Mesendoderm (in vitro differentiated cells): ENCODE measurements around the gene ZFYVE9.
A peak's percentile ranks its signal among the peaks of the same experiment; 100 is the strongest.

Experiments
- DNase-seq: peaks from one replicate; pipeline ENCODE4 v3.0.0; 2013
- H2AK5ac ChIP-seq: 2 replicates; pipeline ENCODE4 v1.6.1; 2013; ENCODE audit warnings: low read length, inconsistent platforms
- H2BK120ac ChIP-seq: 2 replicates; pipeline ENCODE4 v1.6.1; 2013; ENCODE audit warnings: low read depth, mild to moderate bottlenecking, low read length, moderate library complexity, mixed read lengths
- H2BK15ac ChIP-seq: replicated peaks from 2 replicates; pipeline ENCODE4 v1.6.1; 2013; ENCODE audit warnings: low read depth, mild to moderate bottlenecking, moderate library complexity
- H2BK5ac ChIP-seq: 2 replicates; pipeline ENCODE4 v1.6.1; 2013; ENCODE audit warnings: low read length, inconsistent platforms
- H3K18ac ChIP-seq: 2 replicates; pipeline ENCODE4 v1.6.1; 2013; ENCODE audit warnings: mild to moderate bottlenecking, low read length, mixed read lengths
- H3K23ac ChIP-seq: one replicate; pipeline ENCODE4 v1.6.1; 2013; ENCODE audit warnings: low read length
- H3K27ac ChIP-seq: 2 replicates; pipeline ENCODE4 v1.5.1; 2013; ENCODE audit warnings: low read depth, mild to moderate bottlenecking, inconsistent platforms, low read length, moderate library complexity
- H3K27me3 ChIP-seq: 2 replicates; pipeline ENCODE4 v1.6.1; 2013; ENCODE audit warnings: low read length, control low read depth, mild to moderate bottlenecking, inconsistent platforms; ENCODE audit not compliant: insufficient read depth, poor library complexity
- H3K36me3 ChIP-seq: 2 replicates; pipeline ENCODE4 v1.6.1; 2013; ENCODE audit warnings: low read length, inconsistent platforms; ENCODE audit not compliant: control insufficient read depth, insufficient read depth
- H3K4ac ChIP-seq: one replicate; pipeline ENCODE4 v1.6.1; 2013; ENCODE audit warnings: low read depth, mild to moderate bottlenecking, low read length, moderate library complexity
- H3K4me1 ChIP-seq: 2 replicates; pipeline ENCODE4 v1.6.1; 2013; ENCODE audit warnings: low read depth, low read length, inconsistent platforms; ENCODE audit not compliant: control insufficient read depth
- H3K4me2 ChIP-seq: 2 replicates; pipeline ENCODE4 v1.6.1; 2013; ENCODE audit warnings: low read length
- H3K4me3 ChIP-seq: 2 replicates; pipeline ENCODE4 v1.5.1; 2013; ENCODE audit warnings: mild to moderate bottlenecking, low read length
- H3K56ac ChIP-seq: one replicate; pipeline ENCODE4 v1.6.1; 2013; ENCODE audit warnings: low read length
- H3K79me1 ChIP-seq: 2 replicates; pipeline ENCODE4 v1.6.1; 2013; ENCODE audit warnings: low read length, inconsistent platforms
- H3K79me2 ChIP-seq: 2 replicates; pipeline ENCODE4 v1.6.1; 2013; ENCODE audit warnings: mild to moderate bottlenecking, low read length; ENCODE audit not compliant: control insufficient read depth, insufficient read depth
- H3K9ac ChIP-seq: 2 replicates; pipeline ENCODE4 v1.6.1; 2013; ENCODE audit warnings: low read length, inconsistent platforms
- H4K5ac ChIP-seq: one replicate; pipeline ENCODE4 v1.6.1; 2013; ENCODE audit warnings: low read length
- H4K8ac ChIP-seq: one replicate; pipeline ENCODE4 v1.6.1; 2013; ENCODE audit warnings: low read depth, mild to moderate bottlenecking, control low read depth, low read length, moderate library complexity
- WGBS: extraction: QIAGEN DNeasy Blood & Tissue Kit; methylation state at CpG from one replicate; pipeline ENCODE4 v1.1.7; 2013; ENCODE audit warnings: low lambda C conversion rate, missing lambda C conversion rate; ENCODE audit not compliant: insufficient coverage; ENCODE audit errors: extremely low coverage; 5-methylcytosine and 5-hydroxymethylcytosine counted together

ZFYVE9 gene

DNA sequence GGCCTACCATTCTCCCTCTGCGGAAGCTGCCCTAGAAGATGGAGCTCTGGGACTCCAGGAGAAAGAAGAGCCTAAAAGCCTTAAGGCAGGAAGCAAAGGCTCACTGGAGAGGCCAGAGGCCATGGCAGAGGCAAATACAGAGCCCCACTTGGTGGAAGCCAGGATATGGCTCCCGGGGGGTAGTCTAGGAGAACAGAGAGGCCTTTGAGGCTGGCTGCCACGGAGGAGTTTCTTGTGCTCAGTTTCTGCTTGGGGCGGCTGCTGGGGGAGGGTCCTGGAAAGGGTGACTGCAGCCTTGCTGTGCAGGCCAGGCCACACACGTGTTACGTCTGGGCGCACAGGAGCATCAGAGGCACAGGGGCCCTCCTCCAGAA lies 218.7 kb downstream of the ZFYVE9 start:
- no peak overlapping the region for H4K8ac ChIP-seq
- peaks cover 15% of the 10 kb centered on the region for H3K79me1 ChIP-seq
- peaks cover 21% of the 10 kb centered on the region for H3K36me3 ChIP-seq
- H3K27ac ChIP-seq: no peak overlapping the region
- no peak overlapping the region for H3K23ac ChIP-seq
- no peak overlapping the region for H3K4ac ChIP-seq
- H4K5ac ChIP-seq: no peak overlapping the region
- peaks cover 11% of the 10 kb centered on the region for H3K79me2 ChIP-seq
- H3K56ac ChIP-seq: no peak overlapping the region
- no peaks in the 10 kb centered on the region for H3K27me3 ChIP-seq
- no peak overlapping the region for H2AK5ac ChIP-seq
- H3K9ac ChIP-seq: no peak overlapping the region
- H3K18ac ChIP-seq: no peak overlapping the region
- no peak overlapping the region for H2BK120ac ChIP-seq
- peaks cover 6% of the 10 kb centered on the region for H3K4me1 ChIP-seq
- no peak overlapping the region for H3K4me3 ChIP-seq
- H2BK5ac ChIP-seq: no peak overlapping the region
- H3K4me2 ChIP-seq: no peak overlapping the region
- no CpG with 5 or more reads among the region's 7 CpGs for WGBS
- DNase-seq: no peak
- no peak overlapping the region for H2BK15ac ChIP-seq

DNA sequence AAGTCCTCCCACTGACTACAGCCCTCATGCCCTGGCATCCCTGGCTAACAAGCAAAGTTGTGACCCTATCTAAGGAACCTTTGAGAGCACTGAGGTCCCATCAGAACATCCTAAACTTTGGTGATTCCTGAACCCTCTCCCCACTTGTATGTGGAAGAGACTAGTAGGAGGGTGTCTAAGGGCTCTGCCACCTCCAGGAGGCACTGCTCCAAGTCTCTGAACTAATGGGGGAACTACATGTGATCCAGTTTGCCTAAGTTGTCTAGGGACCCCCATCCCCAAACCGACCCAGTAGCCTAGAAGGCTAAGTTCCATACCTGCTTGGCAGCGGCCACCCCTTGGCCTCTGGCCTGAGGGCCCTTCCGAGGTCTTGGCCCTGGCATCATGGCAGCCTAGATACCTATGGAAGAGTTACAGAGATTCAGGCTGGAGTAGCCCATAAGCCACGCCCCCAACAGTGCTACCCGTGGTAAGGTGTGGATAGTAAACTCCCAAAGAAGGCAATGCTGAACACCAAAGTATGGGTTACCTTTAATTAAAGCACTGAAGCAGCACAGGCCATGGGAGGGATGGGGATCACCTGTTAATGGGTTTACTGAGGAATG lies 222.4 kb downstream of the ZFYVE9 start:
- no peak overlapping the region for H2BK15ac ChIP-seq
- no peak overlapping the region for H3K27ac ChIP-seq
- H3K4me3 ChIP-seq: no peak overlapping the region

DNA sequence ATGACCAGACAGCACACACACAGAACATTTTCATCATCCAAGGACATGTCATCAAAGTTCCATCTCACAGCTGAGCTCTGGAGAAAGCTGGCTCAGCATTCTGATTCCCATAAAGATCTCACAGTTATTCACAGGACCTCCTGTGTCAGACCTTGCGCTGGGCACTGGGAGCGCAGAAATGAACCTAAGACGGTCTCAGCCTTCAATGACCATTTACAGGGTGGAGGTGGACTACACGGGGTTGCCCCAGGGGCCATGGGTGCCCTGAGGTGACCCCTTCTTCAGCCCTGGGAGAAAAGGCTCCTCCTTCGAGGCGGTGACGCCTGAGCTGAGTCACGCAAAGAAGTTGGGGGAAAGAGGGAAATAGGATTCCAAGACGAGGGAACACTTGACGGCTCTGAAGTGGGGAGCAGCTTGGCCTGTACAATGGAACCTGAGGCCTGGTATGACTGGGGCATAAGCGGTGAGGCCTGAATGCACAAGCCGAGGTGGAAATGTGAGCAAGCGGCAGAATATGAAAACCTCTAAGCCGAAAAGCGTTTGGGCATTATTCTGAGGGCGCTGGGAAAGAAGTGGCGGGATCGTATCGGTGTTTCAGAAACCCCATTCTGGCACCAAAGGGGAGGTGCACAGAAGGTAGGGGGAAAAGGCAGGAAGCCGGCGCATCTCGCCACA lies 223.3 kb downstream of the ZFYVE9 start:
- WGBS: no CpG with 5 or more reads among the region's 22 CpGs
- H3K4me1 ChIP-seq: peaks cover 6% of the 10 kb centered on the region
- peak overlapping the region; percentile 82 for H3K4me2 ChIP-seq
- H3K79me2 ChIP-seq: peaks cover 11% of the 10 kb centered on the region
- H3K27me3 ChIP-seq: no peaks in the 10 kb centered on the region
- peak; percentile 60 for DNase-seq
- H3K9ac ChIP-seq: peak overlapping the region; percentile 97
- peak overlapping the region; percentile 93 for H3K27ac ChIP-seq
- H3K4ac ChIP-seq: peak overlapping the region; percentile 92
- H2AK5ac ChIP-seq: peak overlapping the region; percentile 51
- H3K23ac ChIP-seq: peak overlapping the region; percentile 56
- H3K18ac ChIP-seq: peak overlapping the region; percentile 90
- H3K36me3 ChIP-seq: peaks cover 8% of the 10 kb centered on the region
- H2BK5ac ChIP-seq: peak overlapping the region; percentile 29
- H2BK120ac ChIP-seq: peak overlapping the region; percentile 52
- H3K56ac ChIP-seq: peak overlapping the region; percentile 97
- H4K5ac ChIP-seq: no peak overlapping the region
- H3K79me1 ChIP-seq: peaks cover 15% of the 10 kb centered on the region
- H2BK15ac ChIP-seq: no peak overlapping the region
- no peak overlapping the region for H4K8ac ChIP-seq
- H3K4me3 ChIP-seq: peak overlapping the region; percentile 79

More for the DNA sequence above, 222.4 kb downstream of the ZFYVE9 start:
- H3K56ac ChIP-seq: no peak overlapping the region
- no peaks in the 10 kb centered on the region for H3K27me3 ChIP-seq
- H3K79me1 ChIP-seq: peaks cover 15% of the 10 kb centered on the region
- H3K4me1 ChIP-seq: peaks cover 6% of the 10 kb centered on the region
- H3K79me2 ChIP-seq: peaks cover 11% of the 10 kb centered on the region
- no peak overlapping the region for H3K23ac ChIP-seq
- H3K9ac ChIP-seq: no peak overlapping the region
- H3K36me3 ChIP-seq: peaks cover 13% of the 10 kb centered on the region
- no peak overlapping the region for H4K8ac ChIP-seq
- no peak overlapping the region for H2BK120ac ChIP-seq
- H2BK5ac ChIP-seq: no peak overlapping the region
- H3K4ac ChIP-seq: no peak overlapping the region
- H2AK5ac ChIP-seq: no peak overlapping the region
- H4K5ac ChIP-seq: no peak overlapping the region
- no CpG with 5 or more reads among the region's 5 CpGs for WGBS
- H3K4me2 ChIP-seq: peak overlapping the region; percentile 20
- DNase-seq: peak; percentile 27
- no peak overlapping the region for H3K18ac ChIP-seq

DNA sequence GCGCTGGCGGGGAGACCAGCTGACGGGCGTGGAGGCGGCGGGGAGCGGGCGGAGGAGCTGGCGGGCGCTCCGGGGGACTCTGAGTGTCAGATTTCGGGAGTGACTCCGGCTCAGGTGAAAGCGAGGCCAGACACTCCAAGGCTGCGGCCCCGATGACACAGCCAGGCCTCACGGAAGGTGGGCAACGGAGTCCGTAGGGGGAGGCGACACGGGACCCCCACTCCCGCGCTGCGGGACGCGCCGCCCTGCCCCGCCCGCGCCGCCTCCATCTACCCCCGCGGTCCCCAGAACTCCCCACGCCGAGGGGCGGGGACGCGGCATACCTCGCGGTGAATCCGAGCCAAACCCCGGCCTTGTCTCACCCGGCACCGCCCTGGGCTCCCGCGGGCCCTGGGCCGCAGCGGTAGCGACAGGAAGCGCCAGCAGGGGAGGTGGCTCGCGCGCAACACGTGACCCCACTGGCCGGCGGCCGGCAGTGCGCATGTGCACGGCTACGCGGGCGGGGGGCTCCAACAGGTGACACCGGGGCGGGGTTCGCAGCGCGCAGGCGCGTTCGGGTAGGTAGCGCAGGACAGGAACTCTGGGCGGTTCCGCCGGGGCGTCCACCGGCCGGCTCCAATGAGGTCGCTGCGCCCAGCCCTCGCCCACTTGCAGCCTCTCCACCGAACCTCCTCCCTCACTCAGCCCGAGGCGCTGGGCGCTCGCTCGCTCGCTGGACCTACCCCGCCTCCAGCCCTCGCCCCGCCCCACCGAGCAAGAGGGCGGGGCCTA lies 224.0 kb downstream of the ZFYVE9 start, which contains the start of gene CC2D1B:
Gene CC2D1B (minus strand): TSS at position 460 of the 771 bp plus-strand sequence. CDS start 1,585 bp downstream, outside the sequence.
- Histone ChIP-seq H3K9ac (peak within 1 kb of the TSS; percentile 97), H3K36me3 (peaks cover 6% of the 10 kb centered on the region), H3K79me2 (peaks cover 11% of the 10 kb centered on the region), H4K5ac (no peak within 1 kb of the TSS), H2AK5ac (peak within 1 kb of the TSS; percentile 51), H4K8ac (peak within 1 kb of the TSS; percentile 91), H3K23ac (peak within 1 kb of the TSS; percentile 56), H3K27me3 (no peaks in the 10 kb centered on the region), H3K79me1 (peaks cover 15% of the 10 kb centered on the region), H3K4me3 (peak within 1 kb of the TSS; percentile 79), H3K27ac (peak within 1 kb of the TSS; percentile 93), H3K4me1 (peaks cover 6% of the 10 kb centered on the region), H3K4ac (peak within 1 kb of the TSS; percentile 92), H3K4me2 (peak within 1 kb of the TSS; percentile 82), H3K18ac (peak within 1 kb of the TSS; percentile 90), H2BK120ac (peak within 1 kb of the TSS; percentile 52), H2BK5ac (peak within 1 kb of the TSS; percentile 78), H2BK15ac (no peak within 1 kb of the TSS), H3K56ac (peak within 1 kb of the TSS; percentile 97)
- peak; percentile 99 for DNase-seq
- WGBS: no CpG with 5 or more reads among the region's 92 CpGs

DNA sequence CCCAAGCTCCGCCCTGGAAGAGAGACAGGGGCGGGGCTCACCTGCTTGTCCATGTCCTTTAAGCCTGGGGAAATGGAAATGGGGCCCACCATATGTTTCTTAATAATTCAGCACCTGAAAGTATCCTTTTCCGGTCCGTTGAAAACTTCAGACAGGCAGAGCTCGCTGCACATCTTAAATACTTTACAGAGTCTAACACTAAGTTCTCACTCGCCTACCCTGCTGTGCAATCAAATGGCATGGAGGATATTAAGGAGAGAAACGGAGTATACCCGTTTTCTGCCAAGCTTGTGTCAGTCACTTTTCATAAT lies 224.6 kb downstream of the ZFYVE9 start:
- no peak overlapping the region for H4K5ac ChIP-seq
- H4K8ac ChIP-seq: no peak overlapping the region
- H3K4me2 ChIP-seq: peak overlapping the region; percentile 21
- DNase-seq: no peak
- peaks cover 6% of the 10 kb centered on the region for H3K4me1 ChIP-seq
- H3K27ac ChIP-seq: peak overlapping the region; percentile 11
- peak overlapping the region; percentile 38 for H3K56ac ChIP-seq
- no peak overlapping the region for H3K18ac ChIP-seq
- no CpG with 5 or more reads among the region's 8 CpGs for WGBS
- no peak overlapping the region for H2BK120ac ChIP-seq
- H3K79me1 ChIP-seq: peaks cover 15% of the 10 kb centered on the region
- peak overlapping the region; percentile 6 for H3K4me3 ChIP-seq
- no peak overlapping the region for H2AK5ac ChIP-seq
- H3K27me3 ChIP-seq: no peaks in the 10 kb centered on the region
- H2BK5ac ChIP-seq: no peak overlapping the region
- no peak overlapping the region for H3K4ac ChIP-seq
- H3K9ac ChIP-seq: peak overlapping the region; percentile 11
- H3K79me2 ChIP-seq: peaks cover 11% of the 10 kb centered on the region
- no peak overlapping the region for H2BK15ac ChIP-seq
- H3K36me3 ChIP-seq: peaks cover 6% of the 10 kb centered on the region
- H3K23ac ChIP-seq: no peak overlapping the region
